Loucy (cell line): Measurements from ENCODE around the gene LRRC57.

ENCODE experiments used
- H2AFZ ChIP-seq: fragments of 200-600 bp; sonication (generic); 2 replicates; pipeline ENCODE4 v1.6.0; 2016; ENCODE audit warnings: antibody characterized with exemption, mild to moderate bottlenecking, low read length, moderate library complexity
- H3F3A ChIP-seq: fragments of 200-600 bp; 2 replicates; pipeline ENCODE4 v1.6.0; 2016; ENCODE audit warnings: antibody characterized with exemption, low read depth, mild to moderate bottlenecking
- H3K27me3 ChIP-seq: fragments of 200-600 bp; sonication (generic); 2 replicates; pipeline ENCODE4 v1.6.1; 2014; ENCODE audit warnings: low read length, mild to moderate bottlenecking; ENCODE audit not compliant: insufficient read depth, poor library complexity, severe bottlenecking
- H3K36me3 ChIP-seq: fragments of 200-600 bp; sonication (generic); 2 replicates; pipeline ENCODE4 v1.6.1; 2016; ENCODE audit warnings: low read length; ENCODE audit not compliant: insufficient read depth
- H3K4me1 ChIP-seq: fragments of 200-600 bp; sonication (generic); 2 replicates; pipeline ENCODE4 v1.5.1; 2014; ENCODE audit warnings: low read length, mild to moderate bottlenecking; ENCODE audit not compliant: insufficient read depth, poor library complexity, severe bottlenecking
- H3K4me2 ChIP-seq: fragments of 200-600 bp; sonication (generic); 2 replicates; pipeline ENCODE4 v1.6.0; 2014; ENCODE audit warnings: antibody characterized with exemption, low read length, low read depth, mild to moderate bottlenecking; ENCODE audit not compliant: poor library complexity, severe bottlenecking
- H3K4me3 ChIP-seq: fragments of 200-600 bp; sonication (generic); 2 replicates; pipeline ENCODE4 v1.5.1; 2014; ENCODE audit warnings: low read length, mild to moderate bottlenecking, mixed read lengths; ENCODE audit not compliant: poor library complexity, severe bottlenecking
- H3K79me2 ChIP-seq: fragments of 200-600 bp; sonication (generic); 2 replicates; pipeline ENCODE4 v1.6.1; 2014; ENCODE audit warnings: low read length; ENCODE audit not compliant: insufficient read depth
- H3K9ac ChIP-seq: fragments of 200-600 bp; sonication (generic); 2 replicates; pipeline ENCODE4 v1.6.0; 2014; ENCODE audit warnings: mild to moderate bottlenecking, low read depth, low read length, moderate library complexity; ENCODE audit not compliant: poor library complexity, severe bottlenecking
- H3K9me2 ChIP-seq: fragments of 200-600 bp; sonication (generic); replicated peaks from 2 replicates; pipeline ENCODE4 v1.6.1; 2016; ENCODE audit warnings: low read depth, low read length, mixed read lengths
- H3K9me3 ChIP-seq: fragments of 200-600 bp; sonication (generic); 2 replicates; pipeline ENCODE4 v1.6.1; 2014; ENCODE audit warnings: mild to moderate bottlenecking, antibody characterized with exemption, low read length, low read depth; ENCODE audit not compliant: insufficient read depth
- H4K20me1 ChIP-seq: fragments of 200-600 bp; sonication (generic); 2 replicates; pipeline ENCODE4 v1.6.0; 2014; ENCODE audit warnings: antibody characterized with exemption, low read length, mild to moderate bottlenecking; ENCODE audit not compliant: insufficient read depth, poor library complexity, severe bottlenecking
- EZH2phosphoT487 ChIP-seq: fragments of 200-600 bp; IDR thresholded peaks from 2 replicates; pipeline ENCODE4 v1.6.1; 2018; ENCODE audit warnings: antibody characterized with exemption, mild to moderate bottlenecking, moderate library complexity, borderline replicate concordance
- TF ChIP-seq, protein P1 (sequence below): fragments of 200-600 bp; sonication (generic); conservative IDR thresholded peaks from 2 replicates; pipeline ENCODE4 v1.5.1; 2014; ENCODE audit warnings: mild to moderate bottlenecking, antibody characterized with exemption, low read length

The LRRC57 gene

GRCh38 chr15:42593143-42593542, 44.5 kb upstream of the LRRC57 start:
- no peak overlapping the region for H2AFZ ChIP-seq
- no peaks in the 10 kb centered on the region for H3K9me3 ChIP-seq
- no peaks in the 10 kb centered on the region for H3K9me2 ChIP-seq
- H3K79me2 ChIP-seq, result peaks cover 57% of the 10 kb centered on the region
- TF ChIP-seq, protein P1, sequence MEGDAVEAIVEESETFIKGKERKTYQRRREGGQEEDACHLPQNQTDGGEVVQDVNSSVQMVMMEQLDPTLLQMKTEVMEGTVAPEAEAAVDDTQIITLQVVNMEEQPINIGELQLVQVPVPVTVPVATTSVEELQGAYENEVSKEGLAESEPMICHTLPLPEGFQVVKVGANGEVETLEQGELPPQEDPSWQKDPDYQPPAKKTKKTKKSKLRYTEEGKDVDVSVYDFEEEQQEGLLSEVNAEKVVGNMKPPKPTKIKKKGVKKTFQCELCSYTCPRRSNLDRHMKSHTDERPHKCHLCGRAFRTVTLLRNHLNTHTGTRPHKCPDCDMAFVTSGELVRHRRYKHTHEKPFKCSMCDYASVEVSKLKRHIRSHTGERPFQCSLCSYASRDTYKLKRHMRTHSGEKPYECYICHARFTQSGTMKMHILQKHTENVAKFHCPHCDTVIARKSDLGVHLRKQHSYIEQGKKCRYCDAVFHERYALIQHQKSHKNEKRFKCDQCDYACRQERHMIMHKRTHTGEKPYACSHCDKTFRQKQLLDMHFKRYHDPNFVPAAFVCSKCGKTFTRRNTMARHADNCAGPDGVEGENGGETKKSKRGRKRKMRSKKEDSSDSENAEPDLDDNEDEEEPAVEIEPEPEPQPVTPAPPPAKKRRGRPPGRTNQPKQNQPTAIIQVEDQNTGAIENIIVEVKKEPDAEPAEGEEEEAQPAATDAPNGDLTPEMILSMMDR, result no peak
- no peak for TF ChIP-seq EZH2phosphoT487
- peaks cover 16% of the 10 kb centered on the region for H3K4me1 ChIP-seq
- no peaks in the 10 kb centered on the region for H4K20me1 ChIP-seq
- no peak overlapping the region for H3K9ac ChIP-seq
- peaks cover 37% of the 10 kb centered on the region; the same call in 1 of the 2 replicates for H3K36me3 ChIP-seq
- H3K27me3 ChIP-seq, result no peaks in the 10 kb centered on the region
- H3K4me3 ChIP-seq, result no peak overlapping the region
- H3F3A ChIP-seq, result no peaks in the 10 kb centered on the region
- H3K4me2 ChIP-seq, result no peak overlapping the region

- H3F3A ChIP-seq, result no peaks in the 10 kb centered on the region
- H3K9me3 ChIP-seq, result no peaks in the 10 kb centered on the region
- H3K4me3 ChIP-seq, result no peak overlapping the region
- TF ChIP-seq, protein P1, result no peak
- no peak for TF ChIP-seq EZH2phosphoT487
- no peak overlapping the region for H3K9ac ChIP-seq
- peaks cover 37% of the 10 kb centered on the region; the same call in 1 of the 2 replicates for H3K36me3 ChIP-seq
- no peaks in the 10 kb centered on the region for H3K9me2 ChIP-seq
- peaks cover 20% of the 10 kb centered on the region for H3K4me1 ChIP-seq
- no peak overlapping the region for H2AFZ ChIP-seq
- H3K4me2 ChIP-seq, result no peak overlapping the region
- H4K20me1 ChIP-seq, result no peaks in the 10 kb centered on the region
- no peaks in the 10 kb centered on the region for H3K27me3 ChIP-seq
- peaks cover 57% of the 10 kb centered on the region for H3K79me2 ChIP-seq
Observed at GRCh38 chr15:42592716-42593115, 44.1 kb upstream of the LRRC57 start.

DNA sequence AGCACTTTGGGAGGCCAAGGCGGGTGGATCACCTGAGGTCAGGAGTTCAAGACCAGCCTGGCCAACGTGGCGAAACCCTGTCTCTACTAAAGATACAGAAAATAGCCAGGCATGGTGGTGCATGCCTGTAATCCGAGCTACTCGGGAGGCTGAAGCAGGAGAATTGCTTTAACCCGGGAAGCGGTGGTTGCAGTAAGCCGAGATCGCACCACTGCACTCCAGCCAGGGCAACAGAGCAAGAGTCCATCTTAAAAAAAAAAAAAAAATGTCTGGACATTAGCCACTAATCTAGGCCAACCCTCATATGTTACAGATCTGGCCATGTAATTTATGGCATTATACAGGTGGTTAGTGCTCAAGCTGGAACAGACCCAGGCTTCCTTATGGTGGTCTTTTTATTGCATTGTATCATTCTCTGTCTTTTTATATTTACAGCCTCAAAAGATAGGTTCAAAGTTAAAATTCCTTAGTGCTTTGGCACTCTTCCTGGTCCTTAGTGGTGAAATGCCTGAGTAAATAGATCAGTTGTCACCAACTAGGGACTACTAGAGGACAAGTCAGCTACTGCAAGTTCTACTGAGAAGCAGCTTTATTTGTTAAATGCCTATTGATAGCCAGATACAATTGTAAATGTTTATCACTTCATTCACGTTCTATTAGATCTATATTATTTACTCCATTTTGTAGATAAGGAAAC, 42.8 kb upstream of the LRRC57 start:
- Histone ChIP-seq H3K4me2 (no peak overlapping the region), H3K9ac (peak overlapping the region; percentile 5)
- TF ChIP-seq, protein P1, result peak; percentile 64
- no peak for TF ChIP-seq EZH2phosphoT487

More for the DNA sequence above, 42.8 kb upstream of the LRRC57 start:
- H3K79me2 ChIP-seq, result peaks cover 57% of the 10 kb centered on the region
- H3K9me3 ChIP-seq, result no peaks in the 10 kb centered on the region
- peaks cover 37% of the 10 kb centered on the region; the same call in 1 of the 2 replicates for H3K36me3 ChIP-seq
- no peaks in the 10 kb centered on the region for H3K27me3 ChIP-seq
- no peaks in the 10 kb centered on the region for H3K9me2 ChIP-seq
- no peak overlapping the region for H3K4me3 ChIP-seq
- peaks cover 22% of the 10 kb centered on the region for H3K4me1 ChIP-seq
- no peak overlapping the region for H2AFZ ChIP-seq
- H3F3A ChIP-seq, result no peaks in the 10 kb centered on the region
- H4K20me1 ChIP-seq, result no peaks in the 10 kb centered on the region
